ENCODE data around the gene FGF2.
"Not testable (repeated sequence)": the region's sequence is repeated elsewhere in the genome, so short reads cannot be mapped to it uniquely, and the experiment has no call there.

Gene FGF2

DNA sequence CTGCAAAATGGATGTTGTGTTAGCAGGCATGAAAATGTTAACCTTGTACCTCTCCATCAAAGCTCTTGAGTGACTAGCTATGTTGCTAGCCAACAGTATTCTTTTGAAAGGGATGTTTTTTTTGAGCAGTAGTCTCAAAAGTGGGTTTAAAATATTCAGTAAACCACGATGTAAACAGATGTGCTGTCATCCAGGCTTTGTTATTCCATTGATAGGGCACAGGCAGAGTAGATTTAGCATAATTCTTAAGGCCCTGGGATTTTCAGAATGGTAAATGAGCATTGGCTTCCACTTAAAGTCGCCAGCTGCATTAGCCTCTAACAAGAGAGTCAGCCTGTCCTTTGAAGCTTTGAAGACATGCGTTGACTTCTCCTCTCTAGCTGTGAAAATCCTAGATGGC lies 18.4 kb downstream of the FGF2 start:
- no peak for DNase-seq (ENCODE audit: extremely low read depth in 1 of 2, low read depth in 1 of 2)

DNA sequence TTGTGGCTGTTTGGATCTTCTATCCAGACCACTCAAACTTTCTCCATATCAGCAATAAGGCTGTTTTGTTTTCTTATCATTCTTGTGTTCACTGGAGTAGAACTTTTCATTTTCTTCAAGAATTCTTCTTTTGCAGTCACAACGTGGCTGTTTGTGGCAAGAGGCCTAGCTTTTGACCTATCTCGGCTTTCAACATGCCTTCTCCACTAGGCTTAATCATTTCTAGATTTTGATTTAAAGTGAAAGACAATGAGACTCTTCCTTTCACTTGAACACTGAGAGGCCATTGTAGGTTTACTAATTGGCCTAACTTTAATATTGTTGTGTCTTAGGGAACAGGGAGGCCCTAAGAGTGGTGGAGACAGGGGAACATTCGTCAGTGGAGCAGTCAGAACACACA lies 19.1 kb downstream of the FGF2 start:
- no peak for DNase-seq (ENCODE audit: extremely low read depth in 1 of 2, low read depth in 1 of 2)

DNA sequence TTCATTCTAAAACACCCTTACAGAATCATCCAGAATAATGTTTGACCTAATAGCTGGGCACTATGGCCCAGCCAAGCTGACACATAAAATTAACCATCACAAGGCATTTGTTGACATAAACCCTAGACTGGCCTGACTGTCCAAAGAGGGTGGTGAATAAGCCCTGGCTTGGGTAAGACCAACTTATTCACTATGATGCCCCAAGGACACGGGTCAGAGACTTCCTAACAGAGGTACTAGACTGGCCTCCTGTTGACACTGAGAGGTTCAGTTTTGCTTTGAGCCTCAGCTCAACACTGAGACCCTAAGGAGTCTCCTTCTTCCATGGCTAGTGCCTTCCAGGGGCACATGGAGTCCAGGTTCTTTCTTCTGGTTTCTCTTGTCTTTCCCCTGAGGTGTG lies 21.3 kb downstream of the FGF2 start:
- no peak for DNase-seq (ENCODE audit: extremely low read depth in 1 of 2, low read depth in 1 of 2)

DNA sequence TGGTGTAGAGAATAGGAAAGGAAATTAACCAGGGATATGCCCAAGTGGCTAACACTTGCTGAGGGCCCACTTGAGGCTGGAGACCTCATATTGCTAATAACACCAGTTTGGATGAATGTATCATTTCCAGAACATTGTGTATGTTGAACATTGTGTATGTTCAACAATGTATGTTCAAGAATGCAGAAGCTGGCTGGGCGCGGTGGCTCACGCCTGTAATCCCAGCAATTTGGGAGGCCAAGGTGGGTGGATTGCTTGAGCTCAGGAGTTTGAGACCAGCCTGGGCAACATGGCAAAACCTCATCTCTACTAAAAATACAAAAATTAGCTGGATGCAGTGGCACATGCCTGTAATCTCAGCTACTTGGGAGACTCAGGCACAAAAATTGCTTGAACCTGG lies 23.2 kb downstream of the FGF2 start:
- not testable (repeated sequence) for DNase-seq (ENCODE audit: extremely low read depth in 1 of 2, low read depth in 1 of 2)

DNA sequence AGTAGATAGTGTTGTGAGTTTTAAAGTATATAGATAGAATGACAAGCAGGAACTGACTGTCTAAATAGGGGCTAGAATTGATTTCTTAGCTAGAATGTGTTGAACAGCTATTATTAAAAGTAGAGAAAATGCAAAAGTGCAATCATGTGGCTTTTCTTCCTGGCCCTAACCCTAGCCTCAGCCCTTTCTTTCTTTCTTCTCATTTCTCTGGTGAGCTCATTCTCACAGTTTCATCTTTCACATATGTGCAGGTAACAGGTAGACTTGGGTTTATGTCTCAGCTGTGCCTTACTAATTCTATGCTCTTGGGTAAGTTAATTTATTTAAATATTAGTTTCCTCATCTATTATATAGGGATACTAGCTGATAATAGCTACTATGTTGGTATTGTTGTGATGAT lies 24.9 kb downstream of the FGF2 start:
- DNase-seq (ENCODE audit: extremely low read depth in 1 of 2, low read depth in 1 of 2): no peak

DNA sequence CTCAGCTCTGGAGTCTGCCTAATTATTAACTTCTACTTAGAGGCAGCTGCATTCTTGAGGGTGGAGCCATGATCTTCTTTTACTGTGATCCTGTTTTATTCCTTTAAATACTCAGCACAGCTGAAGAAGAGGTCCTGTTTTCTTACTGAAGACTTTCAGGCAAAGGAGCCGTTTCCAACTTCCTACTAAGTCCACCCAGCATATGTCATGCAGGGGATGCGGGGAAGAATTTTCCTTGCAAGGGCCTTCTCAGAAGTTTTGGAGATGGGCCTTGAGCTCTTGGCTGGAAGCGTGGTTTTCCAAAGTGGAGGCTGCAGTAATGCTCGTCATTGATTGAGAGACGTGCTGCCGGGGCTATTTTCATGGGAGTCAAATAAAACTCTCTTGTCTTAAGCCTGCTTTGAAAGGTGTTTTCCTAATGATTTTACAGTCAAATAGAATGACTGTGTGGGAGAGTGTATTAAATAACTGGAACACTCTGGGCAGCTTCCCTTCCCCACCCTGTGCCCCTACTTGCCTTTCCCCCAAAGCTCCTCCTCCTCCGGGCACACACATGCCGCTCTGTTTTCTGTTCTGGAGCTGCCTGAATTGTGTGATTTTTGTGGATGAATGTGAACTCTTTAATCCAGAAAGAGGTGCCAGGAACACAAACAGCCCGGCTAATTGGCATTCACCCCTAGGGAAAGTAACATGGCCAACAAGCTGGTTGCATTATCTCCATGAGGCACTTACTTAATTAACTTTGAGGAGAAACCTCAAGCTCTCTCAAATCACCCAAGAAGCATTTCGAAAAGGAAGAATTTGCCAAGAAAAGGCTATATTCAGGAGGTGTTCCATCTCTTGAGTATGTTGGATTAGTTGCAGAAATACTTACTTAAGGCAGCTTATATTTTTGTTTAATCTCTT lies 28.1 kb downstream of the FGF2 start:
- DNase-seq (ENCODE audit: extremely low read depth in 1 of 2, low read depth in 1 of 2): no peak

DNA sequence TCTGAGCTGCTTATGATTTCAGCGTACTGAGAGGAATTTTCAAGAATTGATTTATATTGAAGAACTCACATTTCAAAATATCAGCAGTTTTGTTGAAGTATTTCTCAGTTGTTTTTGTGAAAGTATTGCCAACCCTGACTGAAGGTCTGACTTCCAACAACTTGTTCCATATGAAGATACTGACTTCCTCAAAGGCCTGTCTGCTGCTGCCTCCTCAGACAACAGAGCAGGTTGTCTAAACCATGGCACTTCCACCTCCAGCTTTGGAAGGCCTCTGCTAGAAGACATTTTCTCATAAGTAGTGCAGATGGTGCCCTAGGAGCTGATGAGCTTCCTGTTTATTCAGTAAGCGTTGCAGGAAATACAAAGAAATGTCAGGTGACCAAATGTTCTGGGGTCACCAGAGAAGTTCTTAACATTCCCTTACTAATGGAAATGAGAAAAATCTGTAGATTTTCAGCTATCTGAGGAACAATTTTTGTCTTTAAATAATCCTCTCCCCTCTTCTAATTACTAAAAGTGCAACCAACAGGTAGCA lies 28.8 kb downstream of the FGF2 start:
- DNase-seq (ENCODE audit: extremely low read depth in 1 of 2, low read depth in 1 of 2): no peak

DNA sequence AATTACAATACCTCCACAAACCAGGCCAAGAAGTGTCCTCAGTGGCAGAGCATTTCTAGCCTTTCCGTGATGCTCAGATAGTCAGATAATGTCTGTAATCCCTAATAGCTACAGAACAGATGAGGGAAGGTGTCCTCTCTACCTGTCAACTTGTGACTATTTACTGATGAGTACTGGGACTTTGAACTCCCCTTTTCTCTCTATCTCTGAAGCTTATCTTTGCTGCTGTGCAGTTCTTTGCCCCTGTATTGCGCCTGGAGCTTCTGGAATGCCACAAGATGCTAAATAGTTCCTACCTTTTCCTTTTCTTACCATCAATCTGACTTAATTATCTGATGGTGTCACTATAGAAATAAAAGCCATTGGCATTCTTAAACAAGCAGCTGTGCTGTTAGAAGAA lies 30.5 kb downstream of the FGF2 start:
- no peak for DNase-seq (ENCODE audit: extremely low read depth in 1 of 2, low read depth in 1 of 2)

DNA sequence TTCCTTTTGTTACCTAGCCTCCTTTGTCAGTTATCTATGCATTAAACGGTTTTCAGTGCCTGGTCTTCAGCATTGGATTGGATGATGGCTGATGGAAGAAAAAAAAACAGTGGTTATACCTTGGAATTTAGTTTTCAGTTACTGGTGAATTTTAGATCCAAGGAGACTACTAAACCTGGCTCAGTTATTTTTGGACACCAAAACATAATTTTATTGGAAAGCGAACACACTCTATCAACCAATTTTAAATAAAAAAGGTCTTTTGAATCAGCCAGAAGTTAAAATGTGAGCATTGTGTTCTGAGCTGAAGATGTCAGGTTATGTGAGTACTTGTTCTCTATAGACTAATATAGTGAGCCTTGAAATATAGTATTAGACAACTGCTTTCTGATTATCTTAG lies 32.1 kb downstream of the FGF2 start:
- DNase-seq (ENCODE audit: extremely low read depth in 1 of 2, low read depth in 1 of 2): no peak

DNA sequence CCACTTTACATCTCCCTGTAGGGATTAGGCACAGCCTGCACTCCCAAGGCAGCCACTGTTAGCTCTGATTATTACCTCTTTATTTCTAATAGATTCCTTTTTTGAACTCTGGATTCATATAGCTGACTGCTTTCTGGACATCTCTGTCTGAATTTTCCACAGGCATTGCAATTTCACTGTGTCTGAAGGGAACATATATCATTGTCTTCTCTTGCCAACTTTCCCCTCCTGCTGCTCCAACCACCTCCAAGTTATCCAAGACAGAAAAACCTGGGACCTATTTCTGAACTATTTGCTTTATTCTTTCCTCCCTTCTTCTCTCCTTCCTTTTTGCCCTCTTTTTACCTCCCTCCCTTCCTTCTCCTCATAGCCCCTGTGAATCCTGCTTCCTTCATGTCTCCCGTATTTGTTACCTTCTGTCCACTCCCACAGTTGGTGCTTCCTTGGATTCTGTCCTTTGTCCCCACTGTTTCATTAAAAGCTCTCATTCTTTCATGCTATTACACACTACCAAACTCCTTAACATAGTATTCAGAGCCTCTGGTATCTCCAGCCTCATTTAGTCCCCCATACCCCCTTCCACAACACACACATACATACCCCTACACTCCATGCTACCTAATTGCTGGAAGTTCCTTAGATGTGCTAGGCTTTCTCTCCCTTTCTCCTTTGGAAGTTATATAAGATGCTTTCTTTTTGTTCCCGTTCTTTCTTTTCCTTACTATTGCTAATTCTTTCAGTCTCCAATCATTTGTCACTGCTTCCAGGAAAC lies 34.7 kb downstream of the FGF2 start:
- no peak for DNase-seq (ENCODE audit: extremely low read depth in 1 of 2, low read depth in 1 of 2)

DNA sequence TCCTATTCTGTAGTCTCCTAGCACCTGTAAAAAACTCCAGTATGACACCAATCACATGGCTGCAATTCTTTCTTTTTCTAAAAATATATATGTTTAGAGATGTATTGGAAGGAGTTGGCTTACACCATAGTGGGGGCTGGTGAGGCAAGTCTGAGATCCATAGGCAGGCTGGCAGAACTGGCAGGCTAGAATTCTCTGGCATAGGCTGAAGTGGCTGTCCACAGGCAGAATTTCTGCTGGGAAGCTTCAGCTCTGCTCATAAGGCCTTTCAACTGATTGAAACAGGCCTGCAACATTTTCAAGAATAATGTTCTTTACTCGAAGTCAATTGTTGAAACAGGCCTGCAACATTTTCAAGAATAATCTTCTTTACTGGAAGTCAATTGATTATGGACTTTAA lies 37.0 kb downstream of the FGF2 start:
- no peak for DNase-seq (ENCODE audit: extremely low read depth in 1 of 2, low read depth in 1 of 2)

DNA sequence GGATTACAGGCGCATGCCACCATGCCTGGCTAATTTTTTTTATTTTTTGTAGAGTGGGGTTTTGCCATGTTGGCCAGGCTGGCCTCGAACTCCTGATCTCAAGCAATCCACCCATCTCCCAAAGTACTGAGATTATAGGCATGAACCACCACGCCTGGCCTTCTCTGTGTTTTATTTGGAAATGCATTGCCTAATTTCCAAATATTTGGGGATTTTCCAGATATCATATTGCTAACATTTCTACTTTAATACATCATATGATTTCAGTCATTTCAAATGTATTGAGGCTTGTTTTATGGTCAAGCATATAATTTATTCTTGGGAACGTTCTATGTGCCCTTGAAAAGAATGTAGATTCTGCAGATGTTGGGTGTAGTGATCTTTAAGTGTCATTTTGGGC lies 38.8 kb downstream of the FGF2 start:
- no peak for DNase-seq (ENCODE audit: extremely low read depth in 1 of 2, low read depth in 1 of 2)

DNA sequence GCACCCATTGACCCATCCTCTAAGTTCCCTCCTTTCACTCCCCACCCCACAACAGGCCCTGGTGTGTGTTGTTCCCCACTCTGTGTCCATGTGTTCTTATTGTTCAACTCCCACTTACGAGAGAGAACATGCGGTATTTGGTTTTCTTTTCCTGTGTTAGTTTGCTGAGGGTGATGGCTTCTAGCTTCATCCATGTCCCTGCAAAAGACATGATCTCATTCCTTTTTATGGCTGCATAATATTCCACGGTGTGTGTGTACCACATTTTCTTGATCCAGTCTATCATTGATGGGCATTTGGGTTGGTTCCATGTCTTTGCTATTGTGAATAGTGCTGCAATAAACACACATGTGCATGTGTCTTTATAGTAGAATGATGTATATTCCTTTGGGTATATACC lies 41.6 kb downstream of the FGF2 start:
- not testable (repeated sequence) for DNase-seq (ENCODE audit: extremely low read depth in 1 of 2, low read depth in 1 of 2)

DNA sequence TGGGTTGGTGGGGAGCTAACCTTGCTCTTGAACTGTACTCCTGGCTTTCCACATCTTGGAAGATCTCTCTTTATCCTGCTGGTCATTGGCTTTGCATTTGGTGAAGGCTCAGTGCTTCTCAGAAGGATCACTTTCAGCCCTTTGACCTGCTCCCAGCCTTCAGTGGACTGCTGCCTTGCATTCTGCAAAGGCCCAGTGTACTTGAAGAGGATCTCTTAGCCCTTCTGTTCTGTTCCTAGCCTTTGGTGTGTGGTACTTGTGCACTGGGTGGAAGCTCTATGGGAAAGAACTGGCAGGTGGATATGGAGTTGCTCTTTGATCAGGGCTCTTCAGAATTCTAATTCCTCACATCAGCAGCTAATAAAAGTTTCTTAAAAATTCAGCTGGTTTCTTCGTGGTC lies 46.5 kb downstream of the FGF2 start:
- DNase-seq (ENCODE audit: extremely low read depth in 1 of 2, low read depth in 1 of 2): no peak

DNA sequence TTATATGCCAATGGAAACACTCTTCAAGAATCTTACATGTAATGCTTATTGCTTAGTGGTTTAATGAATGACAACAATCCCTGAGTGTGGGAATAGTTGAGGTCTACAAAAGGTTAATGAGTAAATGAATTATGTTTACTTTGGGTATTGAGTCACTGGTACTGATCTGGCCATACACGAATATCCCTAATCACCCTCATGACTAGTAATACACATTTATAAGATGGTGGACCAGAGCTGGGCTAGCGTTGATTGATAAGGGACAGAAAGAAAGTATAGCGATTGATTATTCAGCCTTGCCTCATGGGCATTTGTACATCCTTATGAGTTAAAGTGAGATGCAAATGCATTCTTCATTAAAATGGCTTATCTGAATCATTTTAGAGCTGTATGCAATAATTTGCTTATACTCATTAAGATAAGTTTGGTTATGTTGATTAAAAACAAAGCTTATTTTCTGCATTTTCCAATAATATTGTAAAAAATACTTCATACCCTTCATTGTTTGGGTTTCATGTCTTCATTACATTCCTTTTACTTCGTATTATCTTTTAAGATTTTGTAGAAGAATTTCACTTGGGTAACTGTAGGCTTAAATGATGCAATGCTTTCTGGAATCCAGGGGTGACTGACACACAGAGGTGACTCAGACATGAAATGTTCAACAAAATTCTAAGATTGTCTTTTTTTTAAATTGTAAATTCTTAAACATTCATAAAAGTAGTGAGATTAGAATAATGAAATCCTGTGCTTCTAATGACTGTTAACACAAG lies 47.4 kb downstream of the FGF2 start:
- DNase-seq (ENCODE audit: extremely low read depth in 1 of 2, low read depth in 1 of 2): no peak

DNA sequence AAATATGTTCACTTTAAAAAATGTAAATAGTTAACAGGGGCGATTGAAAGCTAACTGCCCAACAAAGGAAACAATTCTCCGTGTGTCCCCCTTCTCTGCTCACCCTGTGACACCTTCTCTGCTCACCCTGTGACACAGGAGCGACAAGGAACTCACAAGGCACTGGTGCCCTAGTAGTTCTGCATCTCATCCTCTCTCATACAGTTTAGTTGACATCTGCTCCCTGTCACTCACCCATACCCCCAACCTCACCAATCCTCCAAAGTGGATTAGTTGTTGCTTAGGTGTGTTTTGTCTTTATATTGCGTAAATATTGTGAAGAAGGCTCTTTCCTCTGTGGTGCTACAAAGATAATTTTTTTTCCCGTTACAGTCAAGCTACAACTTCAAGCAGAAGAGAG lies 49.3 kb downstream of the FGF2 start:
- no peak for DNase-seq (ENCODE audit: extremely low read depth in 1 of 2, low read depth in 1 of 2)

DNA sequence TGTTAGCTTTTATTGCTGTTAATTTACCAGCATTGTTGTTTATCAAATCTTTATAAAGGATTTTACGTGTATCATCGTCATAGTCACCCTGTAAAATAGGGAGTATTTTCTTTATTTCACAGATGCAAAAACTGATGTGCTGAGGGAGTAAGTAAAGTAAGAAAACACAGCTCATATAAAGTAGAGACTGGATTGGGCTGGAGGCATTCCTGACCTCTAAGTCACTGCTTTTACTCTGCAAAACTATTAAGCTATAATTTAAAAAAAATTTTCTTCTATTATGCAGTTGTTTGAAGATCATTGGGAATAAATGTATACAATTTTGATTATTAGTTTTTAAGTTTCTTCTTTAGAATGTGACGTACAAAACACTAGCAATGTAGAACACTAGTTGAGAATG lies 49.8 kb downstream of the FGF2 start:
- DNase-seq (ENCODE audit: extremely low read depth in 1 of 2, low read depth in 1 of 2): no peak

DNA sequence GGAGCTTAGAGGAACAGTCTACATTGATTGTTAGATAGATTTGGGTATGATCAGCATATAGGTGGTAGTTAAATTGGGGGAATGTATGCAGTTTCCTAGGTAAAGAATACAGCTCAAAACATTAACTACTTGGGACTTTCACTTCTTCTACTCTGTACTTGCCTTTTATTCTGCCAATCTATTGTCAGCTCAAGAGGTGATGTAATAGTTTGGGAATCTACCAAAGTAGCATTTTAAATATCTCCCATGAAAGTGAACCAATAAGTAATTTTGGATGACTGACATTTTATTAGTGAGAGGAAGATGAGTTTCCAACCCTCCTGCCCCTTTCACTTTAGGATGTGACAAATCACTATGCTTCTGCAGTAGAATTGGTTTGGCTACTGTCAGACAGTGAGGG lies 52.4 kb downstream of the FGF2 start:
- DNase-seq (ENCODE audit: extremely low read depth in 1 of 2, low read depth in 1 of 2): no peak

DNA sequence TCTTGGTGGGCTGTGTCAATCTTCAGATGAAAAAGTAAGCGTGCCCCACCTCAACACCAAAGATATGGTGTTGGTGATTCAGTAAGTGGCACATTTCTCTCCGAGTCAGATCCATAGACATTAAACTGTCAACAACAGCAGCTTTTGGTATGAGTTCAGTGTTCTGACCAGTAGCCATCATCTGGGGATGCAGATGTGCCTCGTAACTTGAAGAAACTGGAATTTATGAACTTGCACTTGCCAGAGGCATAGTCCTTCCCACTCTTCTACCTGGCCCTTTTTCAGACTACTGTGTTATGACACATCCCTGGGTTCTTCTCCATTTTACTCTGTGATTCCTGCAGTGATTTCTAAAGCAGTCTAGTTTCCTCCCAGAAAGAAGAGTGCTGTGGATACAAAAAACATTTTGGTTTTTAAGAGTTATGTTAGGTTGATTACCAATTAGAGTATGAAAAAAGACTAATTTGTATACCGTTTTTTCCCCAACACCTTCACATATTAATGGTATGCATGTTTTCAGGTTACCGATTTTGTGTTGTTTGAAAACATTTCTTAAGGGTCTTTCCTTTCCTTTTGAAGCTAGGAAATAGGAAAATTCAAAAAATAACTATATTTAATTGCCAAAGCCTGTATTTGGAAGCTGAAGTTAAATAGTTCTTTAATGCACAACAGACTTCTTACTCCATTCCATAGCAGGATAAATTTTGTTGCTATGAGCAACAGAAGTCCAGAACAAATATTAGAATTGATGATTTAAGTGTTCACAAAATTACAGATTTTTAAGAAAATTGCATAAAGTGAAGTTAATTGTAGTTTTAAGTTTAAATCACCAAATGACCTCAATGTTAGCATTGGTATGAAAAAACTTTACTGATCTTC lies 56.5 kb downstream of the FGF2 start:
- DNase-seq (ENCODE audit: extremely low read depth in 1 of 2, low read depth in 1 of 2): no peak

DNA sequence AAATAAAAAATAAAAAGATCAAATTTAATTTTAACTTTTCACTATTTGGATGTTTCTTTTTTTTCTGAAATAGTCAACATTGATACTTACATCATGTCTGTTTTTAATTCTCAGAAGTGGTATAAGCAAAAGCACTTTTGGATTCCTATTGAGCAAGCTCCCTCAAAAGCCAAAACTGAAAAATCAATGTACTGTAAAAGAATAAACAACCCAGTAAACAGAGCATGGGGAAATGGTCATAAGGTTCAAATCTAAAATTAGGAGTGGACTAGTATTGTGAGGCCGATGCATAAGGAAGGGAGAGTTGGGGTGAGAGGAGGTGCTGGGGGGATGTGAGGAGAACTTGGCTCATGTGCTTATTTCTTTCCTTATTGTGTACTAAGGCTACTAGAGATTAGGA lies 57.9 kb downstream of the FGF2 start:
- DNase-seq (ENCODE audit: extremely low read depth in 1 of 2, low read depth in 1 of 2): no peak

Measured in activated CD8-positive, alpha-beta memory T cell treated with anti-CD3 and anti-CD28 coated beads for 1 hour (primary cell).